Measurements from ENCODE around the gene TNFAIP1.

The TNFAIP1 gene

DNA sequence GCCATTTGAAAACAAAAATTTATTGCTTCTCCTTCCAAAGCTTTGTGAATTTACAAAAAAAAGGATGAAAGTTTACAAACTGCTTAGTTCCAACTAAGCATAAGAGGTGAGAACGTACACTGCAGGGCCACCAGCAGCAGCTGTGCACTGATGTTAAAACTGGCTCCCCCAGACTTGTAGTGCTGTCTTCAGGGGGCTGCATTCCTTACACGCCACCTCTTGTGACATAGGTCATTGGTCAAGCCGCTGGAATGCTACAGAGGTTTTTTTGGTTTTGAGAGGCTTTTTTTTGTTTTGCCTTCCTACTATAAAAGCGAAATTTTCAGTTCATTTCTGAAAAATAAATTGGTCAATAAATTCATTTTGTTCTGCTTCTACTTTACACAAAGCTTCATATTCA is 7.2 kb upstream of the TNFAIP1 start:
- no peak overlapping the region for H3K4me2 ChIP-seq (ENCODE audit: insufficient read depth, low read length, poor library complexity, severe bottlenecking)
- no peak overlapping the region for H3K9ac ChIP-seq (ENCODE audit: low read depth, low read length, poor library complexity)
- H3K79me1 ChIP-seq (ENCODE audit: low read depth, low read length) = no peaks in the 10 kb centered on the region
- no peak overlapping the region for H3K14ac ChIP-seq (ENCODE audit: low read length)
- no peak overlapping the region for H2AFZ ChIP-seq (ENCODE audit: low read length)
- peak overlapping the region; percentile 65 for H3K27ac ChIP-seq (replicated peaks; ENCODE audit: low read length)
- no peak overlapping the region for H2BK15ac ChIP-seq (ENCODE audit: low read length)
- peaks cover 28 to 77% of the 10 kb centered on the region in 2 donors for H3K36me3 ChIP-seq (replicated peaks in 1 of 2; ENCODE audit: control insufficient read depth in 2 of 2, insufficient read depth in 2 of 2, low read length in 2 of 2)
- H4K91ac ChIP-seq (ENCODE audit: low read depth, low read length, poor library complexity) = no peak overlapping the region
- H3K4ac ChIP-seq (ENCODE audit: low read length) = no peak overlapping the region
- H2BK120ac ChIP-seq (ENCODE audit: low read depth, low read length) = no peak overlapping the region
- no peak overlapping the region for H2BK12ac ChIP-seq (ENCODE audit: low read length)
- H4K8ac ChIP-seq (ENCODE audit: low read depth, low read length) = no peak overlapping the region
- H3K23ac ChIP-seq (ENCODE audit: low read depth, low read length, poor library complexity) = no peak overlapping the region
- no peak for DNase-seq (ENCODE audit: low spot score)
- H2BK5ac ChIP-seq (ENCODE audit: low read length) = no peak overlapping the region
- no peak overlapping the region for H2AK5ac ChIP-seq (ENCODE audit: low read depth, low read length)
- no CpG with 5 or more reads among the region's 4 CpGs for WGBS, 2 donors (ENCODE audit: extremely low coverage in 2 of 2, insufficient read length in 2 of 2, insufficient replicate concordance in 1 of 2)
- H3K9me3 ChIP-seq (replicated peaks in 1 of 2; ENCODE audit: control insufficient read depth in 2 of 2, insufficient read depth in 1 of 2, low read depth in 1 of 2, low read length in 2 of 2) = no peaks in the 10 kb centered on the region
- H3K4me1 ChIP-seq (ENCODE audit: control insufficient read depth in 2 of 2, insufficient read depth in 1 of 2, low read depth in 1 of 2, low read length in 2 of 2) = peaks cover 10 to 13% of the 10 kb centered on the region in 2 donors
- no peak overlapping the region for H3K18ac ChIP-seq (ENCODE audit: low read length)
- H3K27me3 ChIP-seq (ENCODE audit: control insufficient read depth in 3 of 3, insufficient read depth in 3 of 3, low read depth in 1 of 3, low read length in 3 of 3) = no peaks in the 10 kb centered on the region
- H3K4me3 ChIP-seq (ENCODE audit: low read length in 2 of 2) = no peak overlapping the region

DNA sequence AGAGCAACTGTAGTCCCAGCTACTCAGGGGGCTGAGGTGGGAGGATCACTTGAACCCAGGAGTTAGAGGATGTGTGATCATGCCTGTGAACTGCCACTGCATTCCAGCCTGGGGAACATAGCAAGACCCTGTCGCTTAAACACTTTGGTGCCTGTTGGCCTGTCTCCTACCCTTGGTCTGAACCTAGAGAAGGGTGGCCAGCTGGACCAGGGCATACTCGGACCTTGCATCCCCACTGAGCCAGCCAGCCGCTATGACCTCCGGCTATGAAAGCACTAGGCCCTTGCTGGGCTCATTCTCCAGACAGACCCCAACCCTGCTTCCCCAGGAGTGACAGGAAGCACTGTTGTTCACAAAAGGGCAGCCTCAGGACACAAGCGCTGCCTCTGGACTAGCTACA is 4.9 kb upstream of the TNFAIP1 start:
- no peak overlapping the region for H2BK5ac ChIP-seq (ENCODE audit: low read length)
- no CpG with 5 or more reads among the region's 5 CpGs for WGBS, 2 donors (ENCODE audit: extremely low coverage in 2 of 2, insufficient read length in 2 of 2, insufficient replicate concordance in 1 of 2)

DNA sequence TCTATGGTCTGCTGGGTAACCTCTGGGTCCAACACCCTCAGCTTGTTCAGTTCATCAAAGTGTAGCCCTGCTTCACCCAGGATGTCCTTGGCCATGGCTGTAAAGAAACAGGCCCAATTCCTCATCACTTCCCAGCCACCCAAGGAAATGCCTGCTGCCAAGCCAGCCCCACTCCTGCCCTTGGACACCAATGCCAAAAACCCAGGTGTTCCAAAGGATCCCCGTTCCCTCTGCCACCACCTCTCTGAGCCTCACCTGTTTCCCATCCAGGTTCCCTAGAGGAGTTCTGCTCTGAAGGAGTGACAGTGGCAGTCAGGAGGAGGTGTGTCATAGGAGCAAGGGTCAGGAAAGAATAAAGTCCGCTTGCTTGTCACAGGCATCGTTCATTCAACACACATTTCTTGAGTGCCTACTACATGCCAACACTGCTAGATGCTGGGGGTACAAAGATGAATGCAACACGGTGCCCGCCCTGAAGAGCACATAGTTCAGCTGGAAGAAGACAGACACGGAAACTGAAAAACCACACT is 3.6 kb upstream of the TNFAIP1 start:
- H2BK120ac ChIP-seq (ENCODE audit: low read depth, low read length) = no peak overlapping the region
- DNase-seq (ENCODE audit: low spot score) = no peak
- H3K36me3 ChIP-seq (replicated peaks in 1 of 2; ENCODE audit: control insufficient read depth in 2 of 2, insufficient read depth in 2 of 2, low read length in 2 of 2) = peaks cover 17 to 43% of the 10 kb centered on the region in 2 donors
- no peak overlapping the region for H2BK15ac ChIP-seq (ENCODE audit: low read length)
- no peak overlapping the region for H3K27ac ChIP-seq (replicated peaks; ENCODE audit: low read length)
- H3K14ac ChIP-seq (ENCODE audit: low read length) = no peak overlapping the region
- H4K8ac ChIP-seq (ENCODE audit: low read depth, low read length) = no peak overlapping the region
- no peak overlapping the region for H4K91ac ChIP-seq (ENCODE audit: low read depth, low read length, poor library complexity)
- H2BK12ac ChIP-seq (ENCODE audit: low read length) = no peak overlapping the region
- H3K9me3 ChIP-seq (replicated peaks in 1 of 2; ENCODE audit: control insufficient read depth in 2 of 2, insufficient read depth in 1 of 2, low read depth in 1 of 2, low read length in 2 of 2) = no peaks in the 10 kb centered on the region
- H2AFZ ChIP-seq (ENCODE audit: low read length) = no peak overlapping the region
- H3K23ac ChIP-seq (ENCODE audit: low read depth, low read length, poor library complexity) = no peak overlapping the region
- H3K4me1 ChIP-seq (ENCODE audit: control insufficient read depth in 2 of 2, insufficient read depth in 1 of 2, low read depth in 1 of 2, low read length in 2 of 2) = peaks cover 16 to 17% of the 10 kb centered on the region in 2 donors
- WGBS, 2 donors (ENCODE audit: extremely low coverage in 2 of 2, insufficient read length in 2 of 2, insufficient replicate concordance in 1 of 2) = no CpG with 5 or more reads among the region's 6 CpGs
- no peak overlapping the region for H3K18ac ChIP-seq (ENCODE audit: low read length)
- no peak overlapping the region for H3K4me3 ChIP-seq (ENCODE audit: low read length in 2 of 2)
- H3K9ac ChIP-seq (ENCODE audit: low read depth, low read length, poor library complexity) = no peak overlapping the region
- H2BK5ac ChIP-seq (ENCODE audit: low read length) = no peak overlapping the region
- no peak overlapping the region for H3K4me2 ChIP-seq (ENCODE audit: insufficient read depth, low read length, poor library complexity, severe bottlenecking)
- no peak overlapping the region for H3K4ac ChIP-seq (ENCODE audit: low read length)
- no peaks in the 10 kb centered on the region for H3K27me3 ChIP-seq (ENCODE audit: control insufficient read depth in 3 of 3, insufficient read depth in 3 of 3, low read depth in 1 of 3, low read length in 3 of 3)
- H2AK5ac ChIP-seq (ENCODE audit: low read depth, low read length) = no peak overlapping the region
- H3K79me1 ChIP-seq (ENCODE audit: low read depth, low read length) = peaks cover 5% of the 10 kb centered on the region

More for the DNA sequence above, 4.9 kb upstream of the TNFAIP1 start:
- no peak overlapping the region for H2AK5ac ChIP-seq (ENCODE audit: low read depth, low read length)
- H3K79me1 ChIP-seq (ENCODE audit: low read depth, low read length) = peaks cover 2% of the 10 kb centered on the region
- H3K36me3 ChIP-seq (replicated peaks in 1 of 2; ENCODE audit: control insufficient read depth in 2 of 2, insufficient read depth in 2 of 2, low read length in 2 of 2) = peaks cover 27 to 56% of the 10 kb centered on the region in 2 donors
- H4K91ac ChIP-seq (ENCODE audit: low read depth, low read length, poor library complexity) = no peak overlapping the region
- no peak overlapping the region for H3K9ac ChIP-seq (ENCODE audit: low read depth, low read length, poor library complexity)
- H2BK120ac ChIP-seq (ENCODE audit: low read depth, low read length) = no peak overlapping the region
- peaks cover 14 to 16% of the 10 kb centered on the region in 2 donors for H3K4me1 ChIP-seq (ENCODE audit: control insufficient read depth in 2 of 2, insufficient read depth in 1 of 2, low read depth in 1 of 2, low read length in 2 of 2)
- no peak overlapping the region for H3K27ac ChIP-seq (replicated peaks; ENCODE audit: low read length)
- H2AFZ ChIP-seq (ENCODE audit: low read length) = no peak overlapping the region
- H3K18ac ChIP-seq (ENCODE audit: low read length) = no peak overlapping the region
- H3K14ac ChIP-seq (ENCODE audit: low read length) = no peak overlapping the region
- H3K23ac ChIP-seq (ENCODE audit: low read depth, low read length, poor library complexity) = no peak overlapping the region
- no peak overlapping the region for H2BK12ac ChIP-seq (ENCODE audit: low read length)
- no peak overlapping the region for H3K4me2 ChIP-seq (ENCODE audit: insufficient read depth, low read length, poor library complexity, severe bottlenecking)
- no peak overlapping the region for H3K4me3 ChIP-seq (ENCODE audit: low read length in 2 of 2)
- H3K9me3 ChIP-seq (replicated peaks in 1 of 2; ENCODE audit: control insufficient read depth in 2 of 2, insufficient read depth in 1 of 2, low read depth in 1 of 2, low read length in 2 of 2) = no peaks in the 10 kb centered on the region
- H3K4ac ChIP-seq (ENCODE audit: low read length) = no peak overlapping the region
- H2BK15ac ChIP-seq (ENCODE audit: low read length) = no peak overlapping the region
- H4K8ac ChIP-seq (ENCODE audit: low read depth, low read length) = no peak overlapping the region
- no peak for DNase-seq (ENCODE audit: low spot score)
- H3K27me3 ChIP-seq (ENCODE audit: control insufficient read depth in 3 of 3, insufficient read depth in 3 of 3, low read depth in 1 of 3, low read length in 3 of 3) = no peaks in the 10 kb centered on the region

DNA sequence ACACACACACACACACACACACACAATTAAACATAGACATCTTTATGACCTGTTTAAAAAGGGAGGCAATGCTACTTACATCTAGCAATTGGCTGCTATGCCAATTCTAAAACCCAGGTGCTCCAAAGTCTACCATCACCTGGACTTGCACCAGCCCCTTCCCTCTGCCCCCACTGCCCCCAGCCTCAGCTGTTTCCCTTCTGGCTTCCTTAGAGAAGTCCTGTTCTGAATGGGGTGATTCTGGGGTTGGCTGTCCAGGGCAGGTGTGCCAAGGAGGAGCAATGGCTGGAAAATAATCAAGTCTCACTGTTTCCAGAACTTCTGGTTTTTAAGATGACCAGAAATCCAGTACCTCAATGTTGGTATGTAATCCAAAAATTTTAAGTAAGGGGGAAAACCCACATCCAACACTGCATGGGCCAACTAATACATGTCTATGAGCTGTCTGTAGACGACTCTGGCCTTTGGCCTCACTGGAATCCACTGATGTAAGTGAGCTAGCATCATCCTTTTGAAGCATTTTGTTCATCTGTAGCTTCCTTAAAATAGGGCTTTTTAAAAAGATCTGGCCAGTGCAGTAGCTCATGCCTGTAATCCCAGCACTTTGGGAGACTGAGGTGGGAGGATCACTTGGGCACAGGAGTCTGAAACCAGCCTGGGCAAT is 2.3 kb upstream of the TNFAIP1 start:
- Histone ChIP-seq H3K4me3 (ENCODE audit: low read length in 2 of 2) (no peak overlapping the region), H4K91ac (ENCODE audit: low read depth, low read length, poor library complexity) (no peak overlapping the region), H3K9ac (ENCODE audit: low read depth, low read length, poor library complexity) (no peak overlapping the region), H3K27me3 (ENCODE audit: control insufficient read depth in 3 of 3, insufficient read depth in 3 of 3, low read depth in 1 of 3, low read length in 3 of 3) (no peaks in the 10 kb centered on the region), H3K18ac (ENCODE audit: low read length) (no peak overlapping the region), H2AK5ac (ENCODE audit: low read depth, low read length) (no peak overlapping the region), H3K79me1 (ENCODE audit: low read depth, low read length) (peaks cover 5% of the 10 kb centered on the region), H3K14ac (ENCODE audit: low read length) (no peak overlapping the region), H3K4me1 (ENCODE audit: control insufficient read depth in 2 of 2, insufficient read depth in 1 of 2, low read depth in 1 of 2, low read length in 2 of 2) (peaks cover 9 to 13% of the 10 kb centered on the region in 2 donors), H2BK12ac (ENCODE audit: low read length) (no peak overlapping the region), H2AFZ (ENCODE audit: low read length) (no peak overlapping the region), H2BK120ac (ENCODE audit: low read depth, low read length) (no peak overlapping the region), H3K9me3 (replicated peaks in 1 of 2; ENCODE audit: control insufficient read depth in 2 of 2, insufficient read depth in 1 of 2, low read depth in 1 of 2, low read length in 2 of 2) (no peaks in the 10 kb centered on the region), H2BK5ac (ENCODE audit: low read length) (no peak overlapping the region), H3K4me2 (ENCODE audit: insufficient read depth, low read length, poor library complexity, severe bottlenecking) (no peak overlapping the region), H3K36me3 (replicated peaks in 1 of 2; ENCODE audit: control insufficient read depth in 2 of 2, insufficient read depth in 2 of 2, low read length in 2 of 2) (peaks cover 10 to 32% of the 10 kb centered on the region in 2 donors), H3K27ac (replicated peaks; ENCODE audit: low read length) (no peak overlapping the region), H3K4ac (ENCODE audit: low read length) (no peak overlapping the region), H4K8ac (ENCODE audit: low read depth, low read length) (no peak overlapping the region), H2BK15ac (ENCODE audit: low read length) (no peak overlapping the region), H3K23ac (ENCODE audit: low read depth, low read length, poor library complexity) (no peak overlapping the region)
- WGBS, 2 donors (ENCODE audit: extremely low coverage in 2 of 2, insufficient read length in 2 of 2, insufficient replicate concordance in 1 of 2) = no CpG with 5 or more reads among the region's 1 CpG
- no peak for DNase-seq (ENCODE audit: low spot score)
